Measurements from ENCODE around the gene OXNAD1. TPM values are rescaled to one million over a fixed set of nuclear protein-coding genes. Genes with fewer than 3 reads are reported as not detected.

Gene OXNAD1
- total RNA-seq, 1 experiment from 2014 or later: 12.1 TPM

- no peaks in the 10 kb centered on the region for H3K9me2 ChIP-seq (ENCODE audit: insufficient read depth)
- no peaks in the 10 kb centered on the region for H4K20me1 ChIP-seq (ENCODE audit: insufficient read depth)
- no peak overlapping the region for H3K9ac ChIP-seq (ENCODE audit: low read length)
- no peak overlapping the region for H3K4me3 ChIP-seq (replicated peaks in 1 of 2; ENCODE audit: low read depth in 1 of 2, low read length in 2 of 2)
- H2AFZ ChIP-seq (ENCODE audit: low read depth, low read length, poor library complexity, severe bottlenecking): no peak overlapping the region
- no peaks in the 10 kb centered on the region for H3K9me3 ChIP-seq (ENCODE audit: control insufficient read depth in 1 of 2, insufficient read depth in 1 of 2, low read depth in 1 of 2, low read length in 2 of 2)
- CTCF ChIA-PET: no interaction called here
- intact Hi-C loops (cut with micrococcal nuclease): no loop called here
- RAD21 ChIA-PET (ENCODE audit: low non-redundant PET in 1 of 2, low total read pairs in 2 of 2, uncharacterized antibody in 2 of 2, unreplicated experiment in 2 of 2): no interaction called here
- TF ChIP-seq MAX (IDR thresholded peaks at IDR 0.05) (no peak), SRF (IDR thresholded peaks at IDR 0.05; ENCODE audit: low read depth) (no peak), RAD21 (IDR thresholded peaks at IDR 0.05; ENCODE audit: low read depth) (no peak)
- no peak overlapping the region for H3K27ac ChIP-seq (ENCODE audit: low read depth, low read length)
- no TSS peak for BruUV-seq (replicated peaks)
- POLR2A ChIA-PET: no interaction called here
- no peak overlapping the region for H3K4me2 ChIP-seq (ENCODE audit: low read length)
- no peak for ATAC-seq
- H3K79me2 ChIP-seq (ENCODE audit: insufficient read depth, low read length): no peaks in the 10 kb centered on the region
- H3K36me3 ChIP-seq (ENCODE audit: control insufficient read depth in 1 of 2, insufficient read depth in 2 of 2, low read length in 2 of 2): no peaks in the 10 kb centered on the region
- peaks cover 0 to 9% of the 10 kb centered on the region in 2 experiments; a peak in 1 of 4 replicates for H3K4me1 ChIP-seq (ENCODE audit: control insufficient read depth in 1 of 2, insufficient read depth in 2 of 2, low read length in 2 of 2)
- H3K27me3 ChIP-seq (ENCODE audit: insufficient read depth, low read length): no peaks in the 10 kb centered on the region
- DNase-seq (ENCODE audit: low read depth, low spot score): no peak
Observed at GRCh38 chr3:16251316-16252085, 13.5 kb upstream of the OXNAD1 start.

DNA sequence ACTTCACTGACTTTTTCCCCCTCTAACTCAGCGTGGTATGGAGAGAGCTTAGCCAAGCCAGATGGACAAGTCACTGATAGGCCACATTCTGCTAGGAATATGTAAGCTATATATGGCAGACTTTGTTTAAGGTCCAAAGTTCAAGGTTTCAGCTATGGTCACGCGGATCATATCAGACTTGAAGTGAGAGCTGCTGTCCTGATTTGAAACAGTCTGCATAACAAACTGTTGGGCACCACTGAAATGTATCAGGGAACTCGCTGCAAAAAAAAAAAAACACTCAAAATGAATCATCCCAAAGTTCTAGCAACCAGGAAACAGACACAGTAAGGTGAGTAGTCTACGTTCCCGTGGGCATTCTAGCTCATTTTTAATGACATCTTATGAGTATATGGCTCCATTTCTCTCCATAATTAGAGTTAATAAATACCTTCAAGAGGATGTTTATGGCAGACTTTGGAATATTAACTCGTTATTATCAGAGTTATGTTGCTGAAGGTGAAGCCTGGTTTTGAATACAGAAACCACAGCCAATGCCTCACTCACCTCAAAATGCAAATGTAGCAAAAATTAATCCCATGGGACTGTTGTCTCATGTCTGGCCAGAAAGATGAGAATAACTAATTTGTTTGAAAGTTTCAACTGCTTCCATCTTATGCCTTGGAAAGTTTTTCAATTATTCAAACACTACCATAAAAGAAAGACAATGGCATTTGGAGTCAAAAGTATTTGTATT lies 12.6 kb upstream of the OXNAD1 start:
- Histone ChIP-seq H3K27ac (ENCODE audit: low read depth, low read length) (no peak overlapping the region), H3K9me2 (ENCODE audit: insufficient read depth) (no peaks in the 10 kb centered on the region), H3K79me2 (ENCODE audit: insufficient read depth, low read length) (no peaks in the 10 kb centered on the region), H3K4me1 (ENCODE audit: control insufficient read depth in 1 of 2, insufficient read depth in 2 of 2, low read length in 2 of 2) (peaks cover 0 to 4% of the 10 kb centered on the region in 2 experiments; a peak in 1 of 4 replicates), H2AFZ (ENCODE audit: low read depth, low read length, poor library complexity, severe bottlenecking) (no peak overlapping the region), H4K20me1 (ENCODE audit: insufficient read depth) (no peaks in the 10 kb centered on the region), H3K4me2 (ENCODE audit: low read length) (no peak overlapping the region), H3K36me3 (ENCODE audit: control insufficient read depth in 1 of 2, insufficient read depth in 2 of 2, low read length in 2 of 2) (no peaks in the 10 kb centered on the region), H3K9ac (ENCODE audit: low read length) (no peak overlapping the region), H3K4me3 (replicated peaks in 1 of 2; ENCODE audit: low read depth in 1 of 2, low read length in 2 of 2) (no peak overlapping the region), H3K9me3 (ENCODE audit: control insufficient read depth in 1 of 2, insufficient read depth in 1 of 2, low read depth in 1 of 2, low read length in 2 of 2) (no peaks in the 10 kb centered on the region), H3K27me3 (ENCODE audit: insufficient read depth, low read length) (no peaks in the 10 kb centered on the region)
- ChIA-PET POLR2A (no interaction called here), CTCF (no interaction called here), RAD21 (ENCODE audit: low non-redundant PET in 1 of 2, low total read pairs in 2 of 2, uncharacterized antibody in 2 of 2, unreplicated experiment in 2 of 2) (no interaction called here)
- ATAC-seq (no peak), DNase-seq (ENCODE audit: low read depth, low spot score) (no peak)
- no TSS peak for BruUV-seq (replicated peaks)
- TF ChIP-seq MAX (IDR thresholded peaks at IDR 0.05): no peak
- TF ChIP-seq CEBPB (IDR thresholded peaks at IDR 0.05; ENCODE audit: low read depth): no peak
- no peak for TF ChIP-seq ELF1 (IDR thresholded peaks at IDR 0.05; ENCODE audit: borderline replicate concordance, low read depth)
- TF ChIP-seq CBX3 (IDR thresholded peaks at IDR 0.05; ENCODE audit: low read depth): no peak
- no peak for TF ChIP-seq EZH2phosphoT487 (IDR thresholded peaks at IDR 0.05; ENCODE audit: borderline replicate concordance)
- TF ChIP-seq ATF3 (IDR thresholded peaks at IDR 0.05): no peak
- TF ChIP-seq, protein P1, sequence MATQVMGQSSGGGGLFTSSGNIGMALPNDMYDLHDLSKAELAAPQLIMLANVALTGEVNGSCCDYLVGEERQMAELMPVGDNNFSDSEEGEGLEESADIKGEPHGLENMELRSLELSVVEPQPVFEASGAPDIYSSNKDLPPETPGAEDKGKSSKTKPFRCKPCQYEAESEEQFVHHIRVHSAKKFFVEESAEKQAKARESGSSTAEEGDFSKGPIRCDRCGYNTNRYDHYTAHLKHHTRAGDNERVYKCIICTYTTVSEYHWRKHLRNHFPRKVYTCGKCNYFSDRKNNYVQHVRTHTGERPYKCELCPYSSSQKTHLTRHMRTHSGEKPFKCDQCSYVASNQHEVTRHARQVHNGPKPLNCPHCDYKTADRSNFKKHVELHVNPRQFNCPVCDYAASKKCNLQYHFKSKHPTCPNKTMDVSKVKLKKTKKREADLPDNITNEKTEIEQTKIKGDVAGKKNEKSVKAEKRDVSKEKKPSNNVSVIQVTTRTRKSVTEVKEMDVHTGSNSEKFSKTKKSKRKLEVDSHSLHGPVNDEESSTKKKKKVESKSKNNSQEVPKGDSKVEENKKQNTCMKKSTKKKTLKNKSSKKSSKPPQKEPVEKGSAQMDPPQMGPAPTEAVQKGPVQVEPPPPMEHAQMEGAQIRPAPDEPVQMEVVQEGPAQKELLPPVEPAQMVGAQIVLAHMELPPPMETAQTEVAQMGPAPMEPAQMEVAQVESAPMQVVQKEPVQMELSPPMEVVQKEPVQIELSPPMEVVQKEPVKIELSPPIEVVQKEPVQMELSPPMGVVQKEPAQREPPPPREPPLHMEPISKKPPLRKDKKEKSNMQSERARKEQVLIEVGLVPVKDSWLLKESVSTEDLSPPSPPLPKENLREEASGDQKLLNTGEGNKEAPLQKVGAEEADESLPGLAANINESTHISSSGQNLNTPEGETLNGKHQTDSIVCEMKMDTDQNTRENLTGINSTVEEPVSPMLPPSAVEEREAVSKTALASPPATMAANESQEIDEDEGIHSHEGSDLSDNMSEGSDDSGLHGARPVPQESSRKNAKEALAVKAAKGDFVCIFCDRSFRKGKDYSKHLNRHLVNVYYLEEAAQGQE (IDR thresholded peaks at IDR 0.05; ENCODE audit: low read depth): no peak
- TF ChIP-seq EGR1 (IDR thresholded peaks at IDR 0.05; ENCODE audit: low read depth): no peak
- TF ChIP-seq POLR2A (IDR thresholded peaks at IDR 0.05; ENCODE audit: borderline replicate concordance, extremely low read depth, insufficient read depth, insufficient read length): no peak
- intact Hi-C loops (cut with micrococcal nuclease): no loop called here

Data from HCT116 (cell line).